HL-60 (cell line): ENCODE results near the gene CRYBG3.

Source experiments
- GABPA ChIP-seq: IDR thresholded peaks from 2 replicates; pipeline ENCODE4 v1.6.1; 2012; ENCODE audit warnings: low read depth
- POLR2AphosphoS5 ChIP-seq: IDR thresholded peaks from 2 replicates; pipeline ENCODE4 v1.6.1; 2012; ENCODE audit warnings: low read depth
- SPI1 ChIP-seq: IDR thresholded peaks from 2 replicates; pipeline ENCODE4 v1.6.1; 2012; ENCODE audit warnings: low read depth, mild to moderate bottlenecking, borderline replicate concordance
- TF ChIP-seq, protein P1 (sequence below): IDR thresholded peaks from one replicate; pipeline ENCODE4 v1.5.1; 2011; ENCODE audit warnings: low read length, control low read depth, inconsistent platforms; ENCODE audit not compliant: insufficient read depth
- TF ChIP-seq, protein P2 (sequence below): IDR thresholded peaks from 2 replicates; pipeline ENCODE4 v1.6.1; 2012; ENCODE audit warnings: low read depth; ENCODE audit not compliant: insufficient replicate concordance

DNA sequence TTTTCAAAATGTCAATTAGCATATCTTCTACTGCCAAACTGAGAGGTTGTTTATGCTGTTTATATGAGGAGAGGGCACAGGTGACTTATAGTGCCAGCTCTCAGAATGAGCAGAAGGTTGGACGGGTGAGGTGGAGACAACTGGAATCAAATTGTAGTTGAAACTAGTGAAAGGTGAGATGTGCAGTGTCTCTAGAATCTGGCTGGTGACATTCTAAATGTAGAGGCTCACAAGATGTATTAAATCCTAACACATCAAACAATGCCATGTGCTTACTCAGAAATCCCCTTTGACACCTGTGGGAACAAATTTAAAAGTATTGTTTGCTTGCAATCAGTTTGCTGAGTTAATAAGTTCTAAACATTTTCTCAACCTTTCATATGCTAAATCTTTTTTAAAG, 40.8 kb downstream of the CRYBG3 start:
- TF ChIP-seq POLR2AphosphoS5: no peak
- TF ChIP-seq, protein P1, sequence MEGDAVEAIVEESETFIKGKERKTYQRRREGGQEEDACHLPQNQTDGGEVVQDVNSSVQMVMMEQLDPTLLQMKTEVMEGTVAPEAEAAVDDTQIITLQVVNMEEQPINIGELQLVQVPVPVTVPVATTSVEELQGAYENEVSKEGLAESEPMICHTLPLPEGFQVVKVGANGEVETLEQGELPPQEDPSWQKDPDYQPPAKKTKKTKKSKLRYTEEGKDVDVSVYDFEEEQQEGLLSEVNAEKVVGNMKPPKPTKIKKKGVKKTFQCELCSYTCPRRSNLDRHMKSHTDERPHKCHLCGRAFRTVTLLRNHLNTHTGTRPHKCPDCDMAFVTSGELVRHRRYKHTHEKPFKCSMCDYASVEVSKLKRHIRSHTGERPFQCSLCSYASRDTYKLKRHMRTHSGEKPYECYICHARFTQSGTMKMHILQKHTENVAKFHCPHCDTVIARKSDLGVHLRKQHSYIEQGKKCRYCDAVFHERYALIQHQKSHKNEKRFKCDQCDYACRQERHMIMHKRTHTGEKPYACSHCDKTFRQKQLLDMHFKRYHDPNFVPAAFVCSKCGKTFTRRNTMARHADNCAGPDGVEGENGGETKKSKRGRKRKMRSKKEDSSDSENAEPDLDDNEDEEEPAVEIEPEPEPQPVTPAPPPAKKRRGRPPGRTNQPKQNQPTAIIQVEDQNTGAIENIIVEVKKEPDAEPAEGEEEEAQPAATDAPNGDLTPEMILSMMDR: no peak
- TF ChIP-seq SPI1: no peak
- no peak for TF ChIP-seq GABPA
- TF ChIP-seq, protein P2, sequence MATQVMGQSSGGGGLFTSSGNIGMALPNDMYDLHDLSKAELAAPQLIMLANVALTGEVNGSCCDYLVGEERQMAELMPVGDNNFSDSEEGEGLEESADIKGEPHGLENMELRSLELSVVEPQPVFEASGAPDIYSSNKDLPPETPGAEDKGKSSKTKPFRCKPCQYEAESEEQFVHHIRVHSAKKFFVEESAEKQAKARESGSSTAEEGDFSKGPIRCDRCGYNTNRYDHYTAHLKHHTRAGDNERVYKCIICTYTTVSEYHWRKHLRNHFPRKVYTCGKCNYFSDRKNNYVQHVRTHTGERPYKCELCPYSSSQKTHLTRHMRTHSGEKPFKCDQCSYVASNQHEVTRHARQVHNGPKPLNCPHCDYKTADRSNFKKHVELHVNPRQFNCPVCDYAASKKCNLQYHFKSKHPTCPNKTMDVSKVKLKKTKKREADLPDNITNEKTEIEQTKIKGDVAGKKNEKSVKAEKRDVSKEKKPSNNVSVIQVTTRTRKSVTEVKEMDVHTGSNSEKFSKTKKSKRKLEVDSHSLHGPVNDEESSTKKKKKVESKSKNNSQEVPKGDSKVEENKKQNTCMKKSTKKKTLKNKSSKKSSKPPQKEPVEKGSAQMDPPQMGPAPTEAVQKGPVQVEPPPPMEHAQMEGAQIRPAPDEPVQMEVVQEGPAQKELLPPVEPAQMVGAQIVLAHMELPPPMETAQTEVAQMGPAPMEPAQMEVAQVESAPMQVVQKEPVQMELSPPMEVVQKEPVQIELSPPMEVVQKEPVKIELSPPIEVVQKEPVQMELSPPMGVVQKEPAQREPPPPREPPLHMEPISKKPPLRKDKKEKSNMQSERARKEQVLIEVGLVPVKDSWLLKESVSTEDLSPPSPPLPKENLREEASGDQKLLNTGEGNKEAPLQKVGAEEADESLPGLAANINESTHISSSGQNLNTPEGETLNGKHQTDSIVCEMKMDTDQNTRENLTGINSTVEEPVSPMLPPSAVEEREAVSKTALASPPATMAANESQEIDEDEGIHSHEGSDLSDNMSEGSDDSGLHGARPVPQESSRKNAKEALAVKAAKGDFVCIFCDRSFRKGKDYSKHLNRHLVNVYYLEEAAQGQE: no peak
